K562 (cell line): ENCODE results near the gene TYSND1. TPM values are rescaled to one million over a fixed set of nuclear protein-coding genes. Genes with fewer than 3 reads are reported as not detected.
"Not testable (repeated sequence)": the region's sequence is repeated elsewhere in the genome, so short reads cannot be mapped to it uniquely, and the experiment has no call there.

Experiments
- ATAC-seq: fragments of 200-7000 bp; cut with Tn5 transposase; 3 replicates; pipeline ENCODE4 v1.9.1; 2020; ENCODE audit warnings: moderate library complexity
- BruUV-seq: library from RNA; stranded (reverse); fragments of 400-500 nt; replicated peaks from 2 replicates; lab custom pipeline; 2021; lab: Mats Ljungman, UMichigan
- CTCF ChIA-PET: fragments of 300-600 bp; formaldehyde crosslinking; extraction: SDS; loops from one replicate; lab custom pipeline; 2021; ENCODE audit warnings: low intra/inter-chr PET ratio; lab: Yijun Ruan, JAX
- POLR2A ChIA-PET: fragments of 300-600, 350-650 bp; sonication (Branson Sonifier 250); formaldehyde crosslinking; extraction: SDS; loops from one replicate; lab custom pipeline; 2021; ENCODE audit warnings: antibody characterized with exemption, inconsistent platforms; lab: Yijun Ruan, JAX
- DNase-seq, 4 experiments: peaks; one replicate each; pipeline versions ENCODE4 v3.0.0 to v3.0.0-alpha.2; 2011 to 2018; ENCODE audit warnings: low spot score in 3 of 4, mixed read lengths in 3 of 4; ENCODE audit errors: extremely low read depth in 1 of 4
- FAIRE-seq: peaks from 2 replicates; lab custom pipeline; 2011; peaks lifted over from hg19 to GRCh38; lab: Jason Lieb, UNC
- H2AFZ ChIP-seq: 2 replicates; pipeline ENCODE4 v1.6.0; 2011; ENCODE audit warnings: low read depth, low read length, control low read depth, inconsistent platforms
- H3K27ac ChIP-seq: fragments of 200-600 bp; 3 replicates; pipeline ENCODE4 v1.8.0; 2011; ENCODE audit warnings: low read depth, mild to moderate bottlenecking, control low read depth, inconsistent platforms, low read length, moderate library complexity, mixed read lengths; ENCODE audit errors: extremely low read depth
- H3K27me3 ChIP-seq, 2 experiments: fragments of 300-600 bp in 1 of 2; 2 replicates in 1 of 2; 3 replicates in 1 of 2; pipeline versions ENCODE4 v1.6.0 to v1.8.0; 2011; ENCODE audit warnings: inconsistent platforms in 2 of 2, low read length in 2 of 2, mild to moderate bottlenecking in 1 of 2, mixed read lengths in 1 of 2, moderate library complexity in 1 of 2; ENCODE audit not compliant: control insufficient read depth in 2 of 2, insufficient read depth in 2 of 2
- H3K36me3 ChIP-seq: fragments of 300-600 bp; 3 replicates; pipeline ENCODE4 v1.8.0; 2011; ENCODE audit warnings: mild to moderate bottlenecking, low read length, inconsistent platforms; ENCODE audit not compliant: control insufficient read depth, insufficient read depth
- H3K4me1 ChIP-seq, 2 experiments: fragments of 200-600 bp in 1 of 2; replicated peaks in 1 of 2; 2 replicates in 1 of 2; 3 replicates in 1 of 2; pipeline versions ENCODE4 v1.5.1 to v1.8.0; 2011; ENCODE audit warnings: inconsistent platforms in 2 of 2, low read length in 2 of 2, mild to moderate bottlenecking in 1 of 2, mixed read lengths in 1 of 2, moderate library complexity in 1 of 2; ENCODE audit not compliant: control insufficient read depth in 2 of 2, insufficient read depth in 2 of 2
- H3K4me2 ChIP-seq: 2 replicates; pipeline ENCODE4 v1.6.1; 2011; ENCODE audit warnings: low read length, control low read depth, inconsistent platforms, mixed read lengths; ENCODE audit not compliant: insufficient read depth
- H3K4me3 ChIP-seq: fragments of 200-600 bp; sonication (generic), shearing (Covaris generic); 2 replicates; pipeline ENCODE4 v1.5.1; 2016; ENCODE audit warnings: control low read depth, inconsistent platforms
- H3K79me2 ChIP-seq: fragments of 200-600 bp; 3 replicates; pipeline ENCODE4 v1.8.0; 2011; ENCODE audit warnings: low read length, inconsistent platforms; ENCODE audit not compliant: control insufficient read depth, insufficient read depth
- H3K9ac ChIP-seq, 2 experiments: 2 replicates each; pipeline versions ENCODE4 v1.6.0 to v1.6.1; 2011; ENCODE audit warnings: low read depth in 2 of 2, low read length in 2 of 2, control low read depth in 1 of 2, inconsistent platforms in 1 of 2, mild to moderate bottlenecking in 1 of 2, mixed read lengths in 1 of 2; ENCODE audit not compliant: insufficient read depth in 1 of 2
- H3K9me1 ChIP-seq: one replicate; pipeline ENCODE4 v1.6.0; 2011; ENCODE audit warnings: inconsistent platforms, mild to moderate bottlenecking, low read length, moderate library complexity; ENCODE audit not compliant: control insufficient read depth, insufficient read depth
- H3K9me3 ChIP-seq: replicated peaks from 2 replicates; pipeline ENCODE4 v1.5.1; 2011; ENCODE audit warnings: low read depth, low read length, inconsistent platforms; ENCODE audit not compliant: control insufficient read depth, insufficient read depth
- H4K20me1 ChIP-seq: replicated peaks from 2 replicates; pipeline ENCODE4 v1.6.1; 2011; ENCODE audit warnings: low read length, inconsistent platforms, mixed read lengths; ENCODE audit not compliant: control insufficient read depth, insufficient read depth
- ARID1B ChIP-seq: fragments of 450-650 bp; IDR thresholded peaks from 2 replicates; pipeline ENCODE4 v1.6.1; 2016; ENCODE audit warnings: antibody characterized with exemption, mild to moderate bottlenecking, inconsistent platforms
- EHMT2 ChIP-seq: fragments of 450-650 bp; IDR thresholded peaks from 2 replicates; pipeline ENCODE4 v1.6.1; 2018; ENCODE audit warnings: antibody characterized with exemption
- HMG20B ChIP-seq: fragments of 250-450 bp; sonication (Bioruptor Pico); IDR thresholded peaks from 2 replicates; pipeline ENCODE4 v1.5.0; 2021; ENCODE audit warnings: mild to moderate bottlenecking
- PHTF2 ChIP-seq: fragments of 250-450 bp; sonication (Bioruptor Pico); IDR thresholded peaks from 2 replicates; pipeline ENCODE4 v1.5.0; 2021; ENCODE audit warnings: mild to moderate bottlenecking
- POLR2AphosphoS5 ChIP-seq: IDR thresholded peaks from 2 replicates; pipeline ENCODE4 v1.6.1; 2011; ENCODE audit warnings: mild to moderate bottlenecking, low read depth, low read length, moderate library complexity; ENCODE audit not compliant: control insufficient read depth, insufficient read depth
- SMAD3 ChIP-seq: fragments of 450-650 bp; formaldehyde crosslinking; conservative IDR thresholded peaks from 2 replicates; pipeline ENCODE4 v1.4.0; 2020; ENCODE audit warnings: mild to moderate bottlenecking
- SMARCA5 ChIP-seq: fragments of 450-650 bp; IDR thresholded peaks from 2 replicates; pipeline ENCODE4 v1.6.1; 2016
- WGBS: fragments of 100-300 bp; shearing (Covaris generic); methylation state at CpG from one replicate; pipeline ENCODE4 v1.1.6; 2016; ENCODE audit warnings: low coverage, mixed read lengths; ENCODE audit not compliant: insufficient coverage; ENCODE audit errors: missing lambda C conversion rate; 5-methylcytosine and 5-hydroxymethylcytosine counted together
- in situ Hi-C: fragments of 300-500 bp; cut with MboI; formaldehyde crosslinking; loops from 4 replicates; pipeline ENCODE4 v1.15.0; 2018; ENCODE audit warnings: inconsistent platforms, mixed read lengths
- intact Hi-C: fragments of 100-400 bp; cut with micrococcal nuclease; formaldehyde crosslinking; loops from 2 replicates; pipeline ENCODE4 v1.14.2; 2022
- polyA plus RNA-seq, 8 experiments: library from polyadenylated mRNA; depleted of rRNA in 4 of 8; stranded (reverse) in 5 of 8; unstranded in 3 of 8; fragments of >200 nt; fragmentation: Nextera tagmentation in 2 of 8; fragmentation: Illumina TruSeq in 1 of 8; extraction: Ambion mirVana in 2 of 8; extraction: Trizol in 1 of 8; gene quantifications; 2 replicates each; pipeline versions ENCODE4 v1.2.1 to v1.2.3, GENCODE V29; 2011 to 2014; ENCODE audit warnings: inconsistent platforms in 1 of 8, missing spikeins in 1 of 8
- total RNA-seq, 7 experiments: library from RNA; depleted of rRNA in 6 of 7; stranded (reverse); fragments of >200 nt in 6 of 7; fragmentation: Illumina TruSeq in 2 of 7; extraction: Trizol in 2 of 7; gene quantifications; 2 replicates each; pipeline versions ENCODE4 v1.2.1 to v1.2.3, GENCODE V29; 2011 to 2021; ENCODE audit warnings: low replicate concordance in 1 of 7
- TF ChIP-seq, protein P1 (sequence below): fragments of 450-650 bp; IDR thresholded peaks from 2 replicates; pipeline ENCODE4 v1.6.1; 2016; ENCODE audit warnings: missing biosample characterization, missing genetic modification characterization
- TF ChIP-seq, protein P2 (sequence below), 2 experiments: fragments of 450-650 bp; IDR thresholded peaks; 2 replicates each; pipeline ENCODE4 v1.6.1; 2016
- TF ChIP-seq, protein P3 (sequence below): fragments of 450-650 bp; conservative IDR thresholded peaks from 2 replicates; pipeline ENCODE4 v1.6.1; 2016; ENCODE audit warnings: missing genetic modification characterization, low read depth, mild to moderate bottlenecking, control low read depth, missing compliant biosample characterization

Gene TYSND1
- total and polyA plus RNA-seq, 9 of the 15 experiments (the other 6 are each of a cell fraction or from before 2014, with no cell fraction given), result 0.60 to 2.0 (median 1.3) TPM

DNA sequence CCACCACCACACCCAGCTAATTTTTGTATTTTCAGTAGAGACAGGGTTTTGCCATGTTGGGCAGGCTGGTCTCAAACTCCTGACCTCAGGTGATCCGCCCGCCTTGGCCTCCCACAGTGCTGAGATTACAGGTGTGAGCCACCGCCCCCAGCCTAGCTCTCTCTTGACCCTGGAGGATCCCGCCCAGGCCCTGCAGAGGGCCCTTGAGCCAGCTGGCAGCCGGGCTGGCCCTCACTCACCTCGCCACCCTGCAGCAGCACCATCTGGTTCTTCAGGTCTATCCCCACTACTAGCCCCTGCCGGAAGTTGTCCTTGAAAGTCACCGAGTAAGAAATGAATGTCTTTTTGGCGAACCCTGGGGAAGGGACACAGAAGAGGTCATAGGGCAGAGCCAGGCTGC, 23.3 kb downstream of the TYSND1 start:
- ATAC-seq, H3K9me1 ChIP-seq, H3K4me3 ChIP-seq, BruUV-seq, FAIRE-seq, H3K4me2 ChIP-seq, in situ Hi-C loops, H3K79me2 ChIP-seq, H3K9me3 ChIP-seq, CTCF ChIA-PET, DNase-seq, H3K27ac ChIP-seq, H2AFZ ChIP-seq, H4K20me1 ChIP-seq, intact Hi-C loops, H3K27me3 ChIP-seq: not testable (repeated sequence)
- Histone ChIP-seq H3K4me1 (peaks cover 4 to 12% of the 10 kb centered on the region in 2 experiments; a peak in 4 of 5 replicates), H3K9ac (peak overlapping the region in 1 of 2 experiments; percentile 12; a peak in 1 of 4 replicates), H3K36me3 (peaks cover 15% of the 10 kb centered on the region; the same call in 2 of the 3 replicates)
- WGBS, result 72% methylated on average over 9 of the region's 9 CpGs
- POLR2A ChIA-PET, result interaction anchor here (0.6 to 1.5 kb wide), 2 partner anchors 47 to 1351 kb away, joined by 3 to 6 read pairs; partner anchors contain the start of gene SAR1A

DNA sequence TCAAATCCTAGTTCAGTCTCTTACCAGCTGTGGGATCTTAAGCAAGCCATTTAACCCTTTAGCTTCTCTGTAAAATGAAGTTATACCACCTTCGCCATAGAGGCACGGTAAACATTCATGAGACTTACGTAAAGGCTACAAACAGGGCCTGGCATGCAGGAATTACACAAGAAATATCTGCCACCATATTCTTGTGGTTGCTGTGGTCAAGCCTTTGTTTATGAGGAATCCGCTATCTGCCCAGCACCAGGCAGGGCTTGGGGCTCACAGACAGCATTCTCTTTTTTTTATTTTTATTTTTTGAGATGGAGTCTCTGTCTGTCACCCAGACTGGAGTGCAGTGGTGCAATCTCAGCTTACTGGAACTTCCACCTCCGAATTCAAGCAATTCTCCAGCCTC, 23.8 kb downstream of the TYSND1 start:
- no peak overlapping the region for H3K4me2 ChIP-seq
- peaks cover 15% of the 10 kb centered on the region; the same call in 2 of the 3 replicates for H3K36me3 ChIP-seq
- ChIA-PET CTCF (no interaction called here), POLR2A (interaction anchor here (0.6 to 1.5 kb wide), 3 partner anchors 13 to 1350 kb away, joined by 3 to 6 read pairs (median 3); partner anchors contain the start of gene SAR1A)
- DNase-seq, result no peak
- BruUV-seq, result no TSS peak
- H3K9me3 ChIP-seq, result no peaks in the 10 kb centered on the region
- H3K27me3 ChIP-seq, result no peaks in the 10 kb centered on the region; a peak in 1 of 5 replicates
- no peak for ATAC-seq
- 66% methylated on average over 5 of the region's 5 CpGs for WGBS
- H3K4me1 ChIP-seq, result peaks cover 4 to 12% of the 10 kb centered on the region in 2 experiments; a peak in 4 of 5 replicates
- H3K27ac ChIP-seq, result no peak overlapping the region
- in situ Hi-C loops, result no loop called here
- FAIRE-seq, result no peak
- intact Hi-C loops, result no loop called here
- H3K79me2 ChIP-seq, result no peaks in the 10 kb centered on the region
- no peaks in the 10 kb centered on the region for H3K9me1 ChIP-seq
- H3K4me3 ChIP-seq, result no peak overlapping the region
- no peak overlapping the region for H2AFZ ChIP-seq
- H4K20me1 ChIP-seq, result no peaks in the 10 kb centered on the region; the same call in 1 of the 2 replicates
- H3K9ac ChIP-seq, result no peak overlapping the region
- TF ChIP-seq POLR2AphosphoS5 (peak; percentile 34; the same call in 1 of the 2 replicates), EHMT2 (no peak), SMARCA5 (no peak), PHTF2 (CRISPR knock-in tag) (no peak), HMG20B (no peak), ARID1B (peak; percentile 22; the same call in 1 of the 2 replicates), SMAD3 (CRISPR knock-in tag) (no peak)
- TF ChIP-seq, protein P1, sequence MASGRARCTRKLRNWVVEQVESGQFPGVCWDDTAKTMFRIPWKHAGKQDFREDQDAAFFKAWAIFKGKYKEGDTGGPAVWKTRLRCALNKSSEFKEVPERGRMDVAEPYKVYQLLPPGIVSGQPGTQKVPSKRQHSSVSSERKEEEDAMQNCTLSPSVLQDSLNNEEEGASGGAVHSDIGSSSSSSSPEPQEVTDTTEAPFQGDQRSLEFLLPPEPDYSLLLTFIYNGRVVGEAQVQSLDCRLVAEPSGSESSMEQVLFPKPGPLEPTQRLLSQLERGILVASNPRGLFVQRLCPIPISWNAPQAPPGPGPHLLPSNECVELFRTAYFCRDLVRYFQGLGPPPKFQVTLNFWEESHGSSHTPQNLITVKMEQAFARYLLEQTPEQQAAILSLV (tag), result no peak
- TF ChIP-seq, protein P2, sequence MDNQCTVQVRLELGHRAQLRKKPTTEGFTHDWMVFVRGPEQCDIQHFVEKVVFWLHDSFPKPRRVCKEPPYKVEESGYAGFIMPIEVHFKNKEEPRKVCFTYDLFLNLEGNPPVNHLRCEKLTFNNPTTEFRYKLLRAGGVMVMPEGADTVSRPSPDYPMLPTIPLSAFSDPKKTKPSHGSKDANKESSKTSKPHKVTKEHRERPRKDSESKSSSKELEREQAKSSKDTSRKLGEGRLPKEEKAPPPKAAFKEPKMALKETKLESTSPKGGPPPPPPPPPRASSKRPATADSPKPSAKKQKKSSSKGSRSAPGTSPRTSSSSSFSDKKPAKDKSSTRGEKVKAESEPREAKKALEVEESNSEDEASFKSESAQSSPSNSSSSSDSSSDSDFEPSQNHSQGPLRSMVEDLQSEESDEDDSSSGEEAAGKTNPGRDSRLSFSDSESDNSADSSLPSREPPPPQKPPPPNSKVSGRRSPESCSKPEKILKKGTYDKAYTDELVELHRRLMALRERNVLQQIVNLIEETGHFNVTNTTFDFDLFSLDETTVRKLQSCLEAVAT (IDR thresholded peaks at IDR 0.05), result peak in 1 of 2 experiments; percentile 51; a peak in 1 of 4 replicates
- TF ChIP-seq, protein P3, sequence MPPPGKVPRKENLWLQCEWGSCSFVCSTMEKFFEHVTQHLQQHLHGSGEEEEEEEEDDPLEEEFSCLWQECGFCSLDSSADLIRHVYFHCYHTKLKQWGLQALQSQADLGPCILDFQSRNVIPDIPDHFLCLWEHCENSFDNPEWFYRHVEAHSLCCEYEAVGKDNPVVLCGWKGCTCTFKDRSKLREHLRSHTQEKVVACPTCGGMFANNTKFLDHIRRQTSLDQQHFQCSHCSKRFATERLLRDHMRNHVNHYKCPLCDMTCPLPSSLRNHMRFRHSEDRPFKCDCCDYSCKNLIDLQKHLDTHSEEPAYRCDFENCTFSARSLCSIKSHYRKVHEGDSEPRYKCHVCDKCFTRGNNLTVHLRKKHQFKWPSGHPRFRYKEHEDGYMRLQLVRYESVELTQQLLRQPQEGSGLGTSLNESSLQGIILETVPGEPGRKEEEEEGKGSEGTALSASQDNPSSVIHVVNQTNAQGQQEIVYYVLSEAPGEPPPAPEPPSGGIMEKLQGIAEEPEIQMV (tag), result no peak
